ENCODE data around the gene REXO1. TPM values are rescaled to one million over a fixed set of nuclear protein-coding genes. Genes with fewer than 3 reads are reported as not detected.

REXO1 gene
- total RNA-seq, 1 donor from 2014 or later: 2.4 TPM

DNA sequence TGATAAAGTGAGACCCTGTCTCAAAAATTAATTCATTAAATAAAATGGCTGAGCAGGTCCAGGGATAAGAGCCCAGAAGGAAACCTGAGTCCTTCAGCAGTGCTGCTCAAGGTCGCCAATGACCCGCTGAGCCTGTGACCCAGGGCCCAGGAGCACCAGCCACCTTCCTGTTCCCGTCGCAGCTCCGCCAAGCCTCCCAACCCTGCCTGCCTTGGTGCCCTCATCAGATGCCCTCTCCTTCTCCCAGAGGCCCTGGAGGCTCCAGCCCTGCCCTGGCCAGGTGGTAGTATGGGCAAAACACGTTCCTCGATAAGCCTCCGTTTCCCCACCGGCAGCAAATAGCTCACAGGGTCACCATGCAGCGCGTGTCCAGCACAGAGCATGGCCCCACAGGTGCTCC is 2.6 kb downstream of the REXO1 start:
- Histone ChIP-seq H3K36me3 (ENCODE audit: control insufficient read depth, insufficient read depth, low read length) (peaks cover 14% of the 10 kb centered on the region), H3K4me3 (ENCODE audit: low read depth, low read length) (no peak overlapping the region), H3K27me3 (ENCODE audit: control insufficient read depth, insufficient read depth, low read length) (no peaks in the 10 kb centered on the region)
- FAIRE-seq (no peak), DNase-seq (ENCODE audit: low read depth) (no peak)
- TF ChIP-seq, protein P1, sequence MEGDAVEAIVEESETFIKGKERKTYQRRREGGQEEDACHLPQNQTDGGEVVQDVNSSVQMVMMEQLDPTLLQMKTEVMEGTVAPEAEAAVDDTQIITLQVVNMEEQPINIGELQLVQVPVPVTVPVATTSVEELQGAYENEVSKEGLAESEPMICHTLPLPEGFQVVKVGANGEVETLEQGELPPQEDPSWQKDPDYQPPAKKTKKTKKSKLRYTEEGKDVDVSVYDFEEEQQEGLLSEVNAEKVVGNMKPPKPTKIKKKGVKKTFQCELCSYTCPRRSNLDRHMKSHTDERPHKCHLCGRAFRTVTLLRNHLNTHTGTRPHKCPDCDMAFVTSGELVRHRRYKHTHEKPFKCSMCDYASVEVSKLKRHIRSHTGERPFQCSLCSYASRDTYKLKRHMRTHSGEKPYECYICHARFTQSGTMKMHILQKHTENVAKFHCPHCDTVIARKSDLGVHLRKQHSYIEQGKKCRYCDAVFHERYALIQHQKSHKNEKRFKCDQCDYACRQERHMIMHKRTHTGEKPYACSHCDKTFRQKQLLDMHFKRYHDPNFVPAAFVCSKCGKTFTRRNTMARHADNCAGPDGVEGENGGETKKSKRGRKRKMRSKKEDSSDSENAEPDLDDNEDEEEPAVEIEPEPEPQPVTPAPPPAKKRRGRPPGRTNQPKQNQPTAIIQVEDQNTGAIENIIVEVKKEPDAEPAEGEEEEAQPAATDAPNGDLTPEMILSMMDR (IDR thresholded peaks at IDR 0.05; ENCODE audit: insufficient read depth, low read length, severe bottlenecking): no peak

DNA sequence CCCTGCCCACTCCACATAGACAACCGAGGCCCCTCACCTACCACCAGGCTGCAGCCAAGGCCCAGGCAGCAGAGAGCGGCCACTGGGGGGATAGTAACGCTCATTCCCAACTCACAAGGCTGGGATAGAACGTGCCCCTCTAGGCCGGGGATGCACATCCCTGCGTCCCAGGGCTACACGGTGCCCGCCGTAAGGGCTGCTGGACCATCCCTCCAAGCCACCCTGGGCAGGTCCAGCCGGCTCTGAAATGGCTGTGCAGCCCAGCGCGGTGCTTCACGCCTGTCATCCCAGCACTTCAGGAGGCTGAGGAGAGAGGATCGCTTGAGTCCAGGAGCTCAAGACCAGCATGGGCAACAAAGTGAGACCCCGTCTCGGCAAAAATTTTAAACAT is 3.2 kb downstream of the REXO1 start:
- Histone ChIP-seq H3K27me3 (ENCODE audit: control insufficient read depth, insufficient read depth, low read length) (no peaks in the 10 kb centered on the region), H3K4me3 (ENCODE audit: low read depth, low read length) (no peak overlapping the region), H3K36me3 (ENCODE audit: control insufficient read depth, insufficient read depth, low read length) (peaks cover 16% of the 10 kb centered on the region)
- DNase-seq (ENCODE audit: low read depth) (no peak), FAIRE-seq (no peak)
- TF ChIP-seq, protein P1 (IDR thresholded peaks at IDR 0.05; ENCODE audit: insufficient read depth, low read length, severe bottlenecking): no peak

DNA sequence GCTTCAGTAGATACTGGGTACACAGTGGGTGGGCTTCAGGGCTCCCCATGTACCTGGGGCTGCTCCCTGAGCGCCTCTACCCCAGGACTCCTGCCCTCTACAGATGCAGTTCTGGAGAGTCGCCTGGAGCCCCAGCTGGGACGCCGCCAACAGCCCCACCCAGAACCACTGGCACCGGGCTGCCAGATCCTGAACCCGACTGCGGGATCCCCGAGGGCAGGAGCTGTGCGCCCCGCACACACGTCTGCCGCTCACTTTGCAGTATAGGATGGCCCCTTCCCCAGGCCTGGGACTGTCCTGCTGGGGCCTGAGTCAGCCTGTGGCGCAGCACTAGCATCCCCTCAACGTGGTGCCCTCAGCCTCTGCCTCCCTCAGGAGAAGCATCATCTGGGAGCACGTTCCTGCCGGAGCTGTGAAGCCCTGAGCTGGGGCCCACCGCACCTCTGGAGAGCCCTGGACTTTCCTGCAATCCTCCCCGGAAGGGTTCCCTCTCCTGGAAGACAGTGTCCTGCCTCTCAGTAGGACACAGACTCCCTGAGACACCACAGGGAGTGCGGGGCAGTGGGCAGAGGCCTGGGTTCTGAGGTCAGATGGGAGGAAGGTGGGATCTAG is 3.7 kb downstream of the REXO1 start:
- no peak for DNase-seq (ENCODE audit: low read depth)
- no peak overlapping the region for H3K4me3 ChIP-seq (ENCODE audit: low read depth, low read length)
- FAIRE-seq: no peak
- no peaks in the 10 kb centered on the region for H3K27me3 ChIP-seq (ENCODE audit: control insufficient read depth, insufficient read depth, low read length)
- peaks cover 17% of the 10 kb centered on the region for H3K36me3 ChIP-seq (ENCODE audit: control insufficient read depth, insufficient read depth, low read length)
- TF ChIP-seq, protein P1 (IDR thresholded peaks at IDR 0.05; ENCODE audit: insufficient read depth, low read length, severe bottlenecking): no peak

DNA sequence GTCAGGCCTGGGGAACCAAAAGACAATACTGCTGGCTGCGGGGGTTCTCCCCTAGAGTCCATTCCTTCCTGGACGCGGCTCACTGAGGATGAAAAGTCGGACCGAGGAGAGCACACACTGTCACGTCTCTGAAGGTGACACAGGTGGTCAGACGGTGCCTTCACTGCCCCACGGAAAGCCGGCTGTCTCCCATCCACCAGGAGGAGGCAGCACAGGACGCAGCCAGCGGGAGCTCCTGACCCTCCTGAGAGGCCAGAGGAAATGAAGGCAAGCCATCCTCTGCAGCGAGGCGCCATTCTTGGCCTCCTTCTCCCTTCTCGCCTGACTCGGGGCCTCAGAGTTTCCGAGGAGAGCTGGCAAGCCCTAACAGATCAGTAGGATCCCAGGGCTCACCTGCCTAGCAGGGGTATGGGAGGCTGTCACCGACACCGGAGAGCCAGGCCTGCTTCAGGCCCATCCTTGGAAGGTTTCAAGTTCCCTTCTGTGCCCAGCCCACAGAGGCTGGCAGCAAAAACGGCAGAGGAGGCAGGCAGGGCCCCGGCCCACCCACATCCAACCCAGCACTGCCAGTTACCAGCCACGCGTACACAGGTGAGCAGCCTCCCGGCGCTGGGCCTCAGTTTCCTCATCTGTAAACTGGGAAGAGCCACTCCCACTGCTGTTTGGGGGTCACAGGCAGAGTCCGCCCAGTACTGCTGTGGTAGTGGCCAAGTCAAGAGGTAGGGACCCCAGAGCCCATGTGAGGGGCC is 4.5 kb downstream of the REXO1 start:
- FAIRE-seq: no peak
- H3K27me3 ChIP-seq (ENCODE audit: control insufficient read depth, insufficient read depth, low read length): no peaks in the 10 kb centered on the region
- no peak overlapping the region for H3K4me3 ChIP-seq (ENCODE audit: low read depth, low read length)
- peaks cover 17% of the 10 kb centered on the region for H3K36me3 ChIP-seq (ENCODE audit: control insufficient read depth, insufficient read depth, low read length)
- no peak for DNase-seq (ENCODE audit: low read depth)
- TF ChIP-seq, protein P1 (IDR thresholded peaks at IDR 0.05; ENCODE audit: insufficient read depth, low read length, severe bottlenecking): peak; percentile 18

DNA sequence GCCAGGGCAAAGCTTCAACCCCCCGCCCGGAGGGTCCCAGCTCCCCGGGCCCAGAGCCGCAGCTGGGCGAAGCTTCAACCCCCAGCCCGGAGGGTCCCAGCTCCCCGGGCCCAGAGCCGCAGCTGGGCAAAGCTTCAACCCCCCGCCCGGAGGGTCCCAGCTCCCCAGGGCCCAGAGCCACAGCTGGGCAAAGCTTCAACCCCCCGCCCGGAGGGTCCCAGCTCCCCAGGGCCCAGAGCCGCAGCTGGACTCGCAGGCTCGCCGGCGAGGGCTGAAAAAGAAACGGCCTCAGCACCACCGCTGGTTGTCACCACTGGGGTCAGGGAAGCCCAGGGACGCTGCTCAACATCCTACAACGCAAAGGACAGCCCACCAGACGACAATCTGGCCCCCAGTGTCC is 5.2 kb downstream of the REXO1 start:
- Histone ChIP-seq H3K36me3 (ENCODE audit: control insufficient read depth, insufficient read depth, low read length) (peaks cover 17% of the 10 kb centered on the region), H3K27me3 (ENCODE audit: control insufficient read depth, insufficient read depth, low read length) (no peaks in the 10 kb centered on the region), H3K4me3 (ENCODE audit: low read depth, low read length) (no peak overlapping the region)
- TF ChIP-seq, protein P1 (IDR thresholded peaks at IDR 0.05; ENCODE audit: insufficient read depth, low read length, severe bottlenecking): no peak
- FAIRE-seq (no peak), DNase-seq (ENCODE audit: low read depth) (no peak)

Measured in bronchial epithelial cell (primary cell).